OCI-LY7 (cell line): ENCODE results near the gene ZDHHC17. TPM values are rescaled to one million over a fixed set of nuclear protein-coding genes. Genes with fewer than 3 reads are reported as not detected.

Source experiments
- BruUV-seq: library from RNA; stranded (reverse); fragments of 400-500 nt; replicated peaks from 2 replicates; lab custom pipeline; 2021; lab: Mats Ljungman, UMichigan
- CTCF ChIA-PET: fragments of 300-600 bp; sonication (Branson Sonifier 250); formaldehyde crosslinking; loops from one replicate; lab custom pipeline; 2022; ENCODE audit warnings: antibody characterized with exemption; ENCODE audit not compliant: unreplicated experiment; lab: Charles Lee
- POLR2A ChIA-PET: fragments of 300-600 bp; sonication (Branson Sonifier 250); formaldehyde crosslinking; loops from one replicate; lab custom pipeline; 2022; ENCODE audit warnings: antibody characterized with exemption; lab: Charles Lee
- DNase-seq: peaks from one replicate; pipeline ENCODE4 v3.0.0-alpha.2; 2015; ENCODE audit warnings: low spot score
- H2AFZ ChIP-seq: fragments of 200-600 bp; sonication (generic), shearing (Covaris generic); 2 replicates; pipeline ENCODE4 v1.6.1; 2014; ENCODE audit warnings: mild to moderate bottlenecking, antibody characterized with exemption, low read length, moderate library complexity
- H3K27ac ChIP-seq: fragments of 200-600 bp; sonication (generic); 2 replicates; pipeline ENCODE4 v1.5.1; 2014; ENCODE audit warnings: mixed run types, low read depth, mild to moderate bottlenecking, moderate library complexity, low read length, inconsistent platforms; ENCODE audit not compliant: poor library complexity, severe bottlenecking
- H3K36me3 ChIP-seq: fragments of 200-600 bp; sonication (generic); 2 replicates; pipeline ENCODE4 v1.6.1; 2014; ENCODE audit warnings: mild to moderate bottlenecking, antibody characterized with exemption, low read length, moderate library complexity, mixed read lengths; ENCODE audit not compliant: insufficient read depth
- H3K4me1 ChIP-seq: fragments of 200-600 bp; sonication (generic); 2 replicates; pipeline ENCODE4 v1.5.1; 2014; ENCODE audit warnings: mild to moderate bottlenecking, low read length; ENCODE audit not compliant: insufficient read depth, poor library complexity, severe bottlenecking
- H3K4me2 ChIP-seq: fragments of 200-600 bp; sonication (generic); 2 replicates; pipeline ENCODE4 v1.6.1; 2014; ENCODE audit warnings: mild to moderate bottlenecking, low read length
- H3K4me3 ChIP-seq: fragments of 200-600 bp; sonication (generic); 2 replicates; pipeline ENCODE4 v1.5.1; 2014; ENCODE audit warnings: mild to moderate bottlenecking, low read depth, low read length; ENCODE audit not compliant: poor library complexity, severe bottlenecking
- H3K79me2 ChIP-seq: fragments of 200-600 bp; sonication (generic); 2 replicates; pipeline ENCODE4 v1.6.1; 2016; ENCODE audit warnings: low read depth, mild to moderate bottlenecking, low read length, moderate library complexity, mixed read lengths; ENCODE audit not compliant: insufficient read depth
- H3K9me2 ChIP-seq: fragments of 200-600 bp; sonication (generic); 2 replicates; pipeline ENCODE4 v1.6.1; 2016; ENCODE audit warnings: mild to moderate bottlenecking, low read length, mixed read lengths; ENCODE audit not compliant: insufficient read depth
- H3K9me3 ChIP-seq: fragments of 200-600 bp; sonication (generic); 2 replicates; pipeline ENCODE4 v1.6.1; 2014; ENCODE audit warnings: mild to moderate bottlenecking, mixed run types, low read length, mixed read lengths
- H4K20me1 ChIP-seq: fragments of 200-600 bp; sonication (generic); 2 replicates; pipeline ENCODE4 v1.6.1; 2014; ENCODE audit warnings: mild to moderate bottlenecking, antibody characterized with exemption, low read length, moderate library complexity, mixed read lengths; ENCODE audit not compliant: insufficient read depth
- EZH2phosphoT487 ChIP-seq: fragments of 200-600 bp; sonication (generic); IDR thresholded peaks from 2 replicates; pipeline ENCODE4 v1.6.1; 2018; ENCODE audit warnings: low read depth, borderline replicate concordance, mild to moderate bottlenecking, mixed run types, antibody characterized with exemption, low read length, moderate library complexity, mixed read lengths
- intact Hi-C: fragments of 100-400 bp; cut with micrococcal nuclease; formaldehyde crosslinking; loops from one replicate; pipeline ENCODE4 v1.10.0; 2022; ENCODE audit not compliant: unreplicated experiment
- total RNA-seq, 2 experiments: library from RNA; depleted of rRNA in 1 of 2; stranded (reverse); fragments of >200 nt in 1 of 2; shearing (Covaris generic) in 1 of 2; gene quantifications; 2 replicates each; pipeline ENCODE4 v1.2.3, GENCODE V29; 2014 to 2022
- TF ChIP-seq, protein P1 (sequence below): fragments of 200-600 bp; sonication (generic); conservative IDR thresholded peaks from 2 replicates; pipeline ENCODE4 v1.5.1; 2014; ENCODE audit warnings: mild to moderate bottlenecking, antibody characterized with exemption, low read length, moderate library complexity, mixed read lengths

Gene ZDHHC17
- total RNA-seq, 2 experiments from 2014 or later = 24.0 to 32.8 TPM

DNA sequence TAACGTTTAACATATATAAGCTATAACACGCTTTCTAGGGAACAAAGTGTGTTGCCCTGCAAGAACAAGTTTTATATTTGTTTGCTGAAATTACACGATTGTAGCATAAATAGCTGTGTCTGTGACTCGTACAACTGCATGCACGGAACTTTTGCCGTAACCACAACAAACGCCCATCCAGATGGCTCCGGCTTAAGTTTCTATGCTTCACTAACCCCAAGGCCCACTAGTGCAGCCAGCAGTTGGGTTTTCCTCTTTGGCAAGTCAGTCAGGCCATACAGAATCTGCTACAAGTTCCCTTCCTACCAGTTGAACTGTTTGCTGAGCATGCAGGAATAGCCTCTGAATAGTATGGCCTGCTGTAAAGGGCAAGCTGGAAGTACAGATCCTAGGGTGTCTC lies 102.8 kb downstream of the ZDHHC17 start:
- CTCF ChIA-PET = no interaction called here
- H4K20me1 ChIP-seq = no peaks in the 10 kb centered on the region
- peak overlapping the region; percentile 68 for H3K4me2 ChIP-seq
- H3K4me1 ChIP-seq = peaks cover 34% of the 10 kb centered on the region
- H3K9me2 ChIP-seq = no peaks in the 10 kb centered on the region
- H3K4me3 ChIP-seq = peak overlapping the region; percentile 30
- H3K27ac ChIP-seq = peak overlapping the region; percentile 49
- no peaks in the 10 kb centered on the region for H3K36me3 ChIP-seq
- intact Hi-C loops = no loop called here
- TF ChIP-seq EZH2phosphoT487 = no peak
- TF ChIP-seq, protein P1, sequence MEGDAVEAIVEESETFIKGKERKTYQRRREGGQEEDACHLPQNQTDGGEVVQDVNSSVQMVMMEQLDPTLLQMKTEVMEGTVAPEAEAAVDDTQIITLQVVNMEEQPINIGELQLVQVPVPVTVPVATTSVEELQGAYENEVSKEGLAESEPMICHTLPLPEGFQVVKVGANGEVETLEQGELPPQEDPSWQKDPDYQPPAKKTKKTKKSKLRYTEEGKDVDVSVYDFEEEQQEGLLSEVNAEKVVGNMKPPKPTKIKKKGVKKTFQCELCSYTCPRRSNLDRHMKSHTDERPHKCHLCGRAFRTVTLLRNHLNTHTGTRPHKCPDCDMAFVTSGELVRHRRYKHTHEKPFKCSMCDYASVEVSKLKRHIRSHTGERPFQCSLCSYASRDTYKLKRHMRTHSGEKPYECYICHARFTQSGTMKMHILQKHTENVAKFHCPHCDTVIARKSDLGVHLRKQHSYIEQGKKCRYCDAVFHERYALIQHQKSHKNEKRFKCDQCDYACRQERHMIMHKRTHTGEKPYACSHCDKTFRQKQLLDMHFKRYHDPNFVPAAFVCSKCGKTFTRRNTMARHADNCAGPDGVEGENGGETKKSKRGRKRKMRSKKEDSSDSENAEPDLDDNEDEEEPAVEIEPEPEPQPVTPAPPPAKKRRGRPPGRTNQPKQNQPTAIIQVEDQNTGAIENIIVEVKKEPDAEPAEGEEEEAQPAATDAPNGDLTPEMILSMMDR = no peak
- H3K79me2 ChIP-seq = no peaks in the 10 kb centered on the region
- no peak overlapping the region for H2AFZ ChIP-seq
- no peaks in the 10 kb centered on the region for H3K9me3 ChIP-seq
- POLR2A ChIA-PET = interaction anchor here (1.2 kb wide), 2 partner anchors 10 to 14 kb away, joined by 3 to 4 read pairs; no protein-coding TSS in a partner anchor
- peak; percentile 85 for DNase-seq
- BruUV-seq = no TSS peak

DNA sequence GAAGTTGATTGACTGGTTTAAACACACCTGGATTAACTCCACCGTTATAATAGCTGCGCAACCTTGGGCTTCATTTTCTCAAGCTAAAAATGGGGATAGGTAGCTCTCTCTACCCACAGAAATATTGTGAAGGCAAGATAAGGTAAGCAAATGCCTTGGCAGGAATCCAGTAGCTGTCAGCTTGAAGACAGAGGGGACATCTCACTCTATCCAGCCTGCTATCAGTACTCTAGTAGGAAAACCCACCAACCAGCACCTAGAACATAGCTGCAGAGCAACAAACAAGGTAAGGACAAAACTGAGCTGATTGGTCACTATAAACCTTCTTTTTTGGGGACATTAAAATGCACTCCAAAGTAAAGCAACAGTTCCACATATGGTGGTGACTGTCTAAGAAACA lies 107.2 kb downstream of the ZDHHC17 start:
- ChIA-PET POLR2A (interaction anchor here (0.5 to 1.1 kb wide), 7 partner anchors 11 to 1390 kb away, joined by 3 to 5 read pairs (median 3); no protein-coding TSS in a partner anchor), CTCF (no interaction called here)
- intact Hi-C loops = no loop called here
- peaks cover 29% of the 10 kb centered on the region for H3K4me1 ChIP-seq
- no peaks in the 10 kb centered on the region for H3K9me3 ChIP-seq
- H3K79me2 ChIP-seq = no peaks in the 10 kb centered on the region
- BruUV-seq = no TSS peak
- no peaks in the 10 kb centered on the region for H3K9me2 ChIP-seq
- H3K4me3 ChIP-seq = no peak overlapping the region
- H3K27ac ChIP-seq = no peak overlapping the region
- H3K4me2 ChIP-seq = no peak overlapping the region
- H3K36me3 ChIP-seq = no peaks in the 10 kb centered on the region
- H2AFZ ChIP-seq = no peak overlapping the region
- TF ChIP-seq, protein P1 = no peak
- no peak for TF ChIP-seq EZH2phosphoT487
- H4K20me1 ChIP-seq = no peaks in the 10 kb centered on the region
- DNase-seq = no peak

DNA sequence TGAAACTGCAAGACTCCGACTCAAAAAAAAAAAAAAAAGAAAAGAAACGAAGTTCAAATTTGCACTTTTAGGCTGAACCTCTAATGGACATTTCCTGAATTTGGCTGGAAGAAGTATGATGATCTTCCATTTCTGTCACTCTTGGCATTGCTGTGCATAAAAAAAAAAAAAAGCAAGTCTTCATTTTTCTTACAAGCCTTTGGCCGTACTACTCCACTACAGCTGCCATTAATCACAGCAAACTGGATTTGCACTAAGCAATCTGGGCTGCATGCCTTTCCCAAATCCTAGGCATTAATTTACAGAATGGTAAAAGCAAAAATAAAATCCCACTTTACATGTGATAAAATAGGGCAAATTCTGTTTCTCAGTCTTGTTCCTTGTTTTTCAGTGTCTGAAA lies 107.8 kb downstream of the ZDHHC17 start:
- intact Hi-C loops = no loop called here
- no TSS peak for BruUV-seq

More for the DNA sequence above, 107.8 kb downstream of the ZDHHC17 start:
- CTCF ChIA-PET = no interaction called here
- TF ChIP-seq, protein P1 = no peak
- no peak for TF ChIP-seq EZH2phosphoT487
- no peak overlapping the region for H3K4me3 ChIP-seq
- H3K4me1 ChIP-seq = peaks cover 23% of the 10 kb centered on the region
- H3K79me2 ChIP-seq = no peaks in the 10 kb centered on the region
- no peaks in the 10 kb centered on the region for H3K9me2 ChIP-seq
- peak overlapping the region; percentile 31; the same call in 1 of the 2 replicates for H3K4me2 ChIP-seq
- POLR2A ChIA-PET = interaction anchor here (0.8 kb wide), 1 partner anchor 13 kb away, joined by 5 read pairs; no protein-coding TSS in a partner anchor
- H2AFZ ChIP-seq = no peak overlapping the region
- no peaks in the 10 kb centered on the region for H3K36me3 ChIP-seq
- H4K20me1 ChIP-seq = no peaks in the 10 kb centered on the region
- H3K9me3 ChIP-seq = no peaks in the 10 kb centered on the region
- DNase-seq = no peak
- H3K27ac ChIP-seq = no peak overlapping the region
